WTC11 (cell line): Measurements from ENCODE around the gene TBRG4. TPM values are rescaled to one million over a fixed set of nuclear protein-coding genes. Genes with fewer than 3 reads are reported as not detected.

Experiments used
- ATAC-seq: fragments of 200-7000 bp; cut with Tn5 transposase; 2 replicates; pipeline ENCODE4 v1.10.0; 2021; ENCODE audit warnings: mild to moderate bottlenecking, moderate library complexity
- CTCF ChIA-PET: fragments of 300-600 bp; sonication (Branson Sonifier 250); formaldehyde crosslinking; loops from one replicate; lab custom pipeline; 2021; ENCODE audit warnings: antibody characterized with exemption; lab: Charles Lee
- POLR2A ChIA-PET: fragments of 350-600 bp; sonication (Branson Sonifier 250); formaldehyde crosslinking; loops from one replicate; lab custom pipeline; 2021; ENCODE audit warnings: antibody characterized with exemption; lab: Charles Lee
- DNase-seq: peaks from one replicate; pipeline ENCODE4 v3.0.0; 2021; ENCODE audit warnings: low spot score
- H3K27ac Mint-ChIP-seq: 2 replicates; pipeline ENCODE4 v1.8.0; 2021; ENCODE audit warnings: mixed read lengths
- H3K27me3 Mint-ChIP-seq: 2 replicates; pipeline ENCODE4 v1.8.0; 2021; ENCODE audit warnings: low read depth, mild to moderate bottlenecking, moderate library complexity, mixed read lengths
- H3K36me3 Mint-ChIP-seq: 2 replicates; pipeline ENCODE4 v1.8.0; 2021; ENCODE audit warnings: mixed read lengths
- H3K4me1 Mint-ChIP-seq: 2 replicates; pipeline ENCODE4 v1.8.0; 2022; ENCODE audit warnings: mixed read lengths
- H3K4me3 Mint-ChIP-seq: 2 replicates; pipeline ENCODE4 v1.8.0; 2021; ENCODE audit warnings: mild to moderate bottlenecking, moderate library complexity, mixed read lengths
- H3K9me3 Mint-ChIP-seq: 2 replicates; pipeline ENCODE4 v1.8.0; 2021; ENCODE audit warnings: mixed read lengths
- ATF1 ChIP-seq: sonication (generic); formaldehyde crosslinking; IDR thresholded peaks from 2 replicates; pipeline ENCODE4 v1.8.1; 2023; ENCODE audit warnings: mild to moderate bottlenecking, moderate library complexity, missing genetic modification reagents
- ATF2 ChIP-seq: sonication (generic); formaldehyde crosslinking; IDR thresholded peaks from 2 replicates; pipeline ENCODE4 v1.8.1; 2022; ENCODE audit warnings: low read depth, missing genetic modification reagents, borderline replicate concordance
- CDX4 ChIP-seq: fragments of 250-450 bp; sonication (Bioruptor Pico); IDR thresholded peaks from 2 replicates; pipeline ENCODE4 v1.9.0; 2021; ENCODE audit warnings: moderate library complexity, mild to moderate bottlenecking, inconsistent platforms, borderline replicate concordance
- CREB1 ChIP-seq: sonication (generic); formaldehyde crosslinking; IDR thresholded peaks from 2 replicates; pipeline ENCODE4 v1.8.0; 2023; ENCODE audit warnings: mild to moderate bottlenecking, missing genetic modification reagents
- CTCF ChIP-seq: fragments of 200-600 bp; IDR thresholded peaks from 2 replicates; pipeline ENCODE4 v1.8.0; 2022; ENCODE audit warnings: antibody characterized with exemption
- E2F1 ChIP-seq: sonication (generic); formaldehyde crosslinking; IDR thresholded peaks from 2 replicates; pipeline ENCODE4 v1.8.0; 2022; ENCODE audit warnings: mild to moderate bottlenecking, missing genetic modification reagents
- E2F5 ChIP-seq: sonication (generic); formaldehyde crosslinking; IDR thresholded peaks from 2 replicates; pipeline ENCODE4 v1.8.1; 2022; ENCODE audit warnings: mild to moderate bottlenecking, moderate library complexity, missing genetic modification reagents
- ESRRA ChIP-seq: sonication (generic); formaldehyde crosslinking; IDR thresholded peaks from 2 replicates; pipeline ENCODE4 v1.8.1; 2022; ENCODE audit warnings: mild to moderate bottlenecking, missing genetic modification reagents, borderline replicate concordance
- FOXP4 ChIP-seq: sonication (generic); formaldehyde crosslinking; IDR thresholded peaks from 2 replicates; pipeline ENCODE4 v1.8.0; 2022; ENCODE audit warnings: mild to moderate bottlenecking, missing genetic modification reagents
- GTF2I ChIP-seq: fragments of 250-450 bp; sonication (Bioruptor Pico); conservative IDR thresholded peaks from 2 replicates; pipeline ENCODE4 v1.4.0; 2021; ENCODE audit warnings: mild to moderate bottlenecking
- HMGA2 ChIP-seq: fragments of 250-450 bp; sonication (Bioruptor Pico); IDR thresholded peaks from 2 replicates; pipeline ENCODE4 v1.4.0; 2021; ENCODE audit warnings: mild to moderate bottlenecking, moderate library complexity
- MXD4 ChIP-seq: fragments of 250-450 bp; sonication (Bioruptor Pico); IDR thresholded peaks from 2 replicates; pipeline ENCODE4 v1.8.0; 2021; ENCODE audit warnings: mild to moderate bottlenecking, moderate library complexity, borderline replicate concordance
- NFYB ChIP-seq: sonication (generic); formaldehyde crosslinking; conservative IDR thresholded peaks from 2 replicates; pipeline ENCODE4 v1.8.0; 2022; ENCODE audit warnings: low read depth, missing genetic modification reagents
- NR2C2 ChIP-seq: sonication (generic); formaldehyde crosslinking; IDR thresholded peaks from 2 replicates; pipeline ENCODE4 v1.8.0; 2022; ENCODE audit warnings: mild to moderate bottlenecking, missing genetic modification reagents
- PREB ChIP-seq: sonication (generic); formaldehyde crosslinking; IDR thresholded peaks from 2 replicates; pipeline ENCODE4 v1.8.1; 2022; ENCODE audit warnings: mild to moderate bottlenecking, missing genetic modification reagents, moderate library complexity, borderline replicate concordance
- SMAD4 ChIP-seq: sonication (generic); formaldehyde crosslinking; IDR thresholded peaks from 2 replicates; pipeline ENCODE4 v1.8.0; 2022; ENCODE audit warnings: mild to moderate bottlenecking, missing genetic modification reagents
- STAT6 ChIP-seq: sonication (generic); formaldehyde crosslinking; conservative IDR thresholded peaks from 2 replicates; pipeline ENCODE4 v1.8.1; 2023; ENCODE audit warnings: mild to moderate bottlenecking, low read depth, missing genetic modification reagents, moderate library complexity
- ZNF138 ChIP-seq: sonication (generic); formaldehyde crosslinking; conservative IDR thresholded peaks from 2 replicates; pipeline ENCODE4 v1.8.1; 2022; ENCODE audit warnings: mild to moderate bottlenecking, moderate library complexity, missing genetic modification reagents
- ZNF317 ChIP-seq: sonication (generic); formaldehyde crosslinking; IDR thresholded peaks from 2 replicates; pipeline ENCODE4 v1.8.1; 2023; ENCODE audit warnings: low read depth, mild to moderate bottlenecking, moderate library complexity, missing genetic modification reagents, borderline replicate concordance
- ZNF396 ChIP-seq: fragments of 250-450 bp; sonication (Bioruptor Pico); IDR thresholded peaks from 2 replicates; pipeline ENCODE4 v1.8.0; 2021; ENCODE audit warnings: mild to moderate bottlenecking, moderate library complexity, borderline replicate concordance
- total RNA-seq: library from RNA; stranded (reverse); gene quantifications from 3 replicates; pipeline ENCODE4 v1.2.3, GENCODE V29; 2021

Gene TBRG4
- total RNA-seq, 1 experiment from 2014 or later = 167 TPM

GRCh38 chr7:45067582-45067981 lies 43.9 kb downstream of the TBRG4 start:
- H3K36me3 Mint-ChIP-seq = peaks cover 3% of the 10 kb centered on the region; the same call in 1 of the 2 replicates
- H3K4me1 Mint-ChIP-seq = no peaks in the 10 kb centered on the region
- no peaks in the 10 kb centered on the region for H3K9me3 Mint-ChIP-seq
- CTCF ChIA-PET = no interaction called here
- POLR2A ChIA-PET = no interaction called here
- no peak for DNase-seq
- no peak overlapping the region for H3K27ac Mint-ChIP-seq
- H3K27me3 Mint-ChIP-seq = no peaks in the 10 kb centered on the region
- no peak overlapping the region for H3K4me3 Mint-ChIP-seq
- no peak for ATAC-seq
- no peak for TF ChIP-seq PREB
- no peak for TF ChIP-seq SMAD4 (CRISPR knock-in tag)
- TF ChIP-seq CTCF = no peak
- TF ChIP-seq GTF2I (CRISPR knock-in tag) = no peak
- TF ChIP-seq ESRRA (CRISPR knock-in tag) = no peak
- TF ChIP-seq ZNF138 (CRISPR knock-in tag) = no peak
- no peak for TF ChIP-seq FOXP4 (CRISPR knock-in tag)
- TF ChIP-seq ATF1 (CRISPR knock-in tag) = no peak
- TF ChIP-seq HMGA2 (CRISPR knock-in tag) = no peak
- no peak for TF ChIP-seq E2F1 (CRISPR knock-in tag)
- TF ChIP-seq STAT6 (CRISPR knock-in tag) = no peak
- TF ChIP-seq, all 79 proteins: peak for 0

GRCh38 chr7:45066409-45066808 lies 45.1 kb downstream of the TBRG4 start:
- Mint-ChIP-seq H3K4me1 (no peaks in the 10 kb centered on the region), H3K27ac (no peak overlapping the region), H3K9me3 (no peaks in the 10 kb centered on the region), H3K36me3 (peaks cover 3% of the 10 kb centered on the region; the same call in 1 of the 2 replicates), H3K27me3 (no peaks in the 10 kb centered on the region), H3K4me3 (no peak overlapping the region)
- ChIA-PET CTCF (interaction anchor here (0.6 kb wide), 1 partner anchor 93 kb away, joined by 3 read pairs; no protein-coding TSS in a partner anchor), POLR2A (no interaction called here)
- ATAC-seq (no peak), DNase-seq (no peak)
- no peak for TF ChIP-seq ZNF317 (CRISPR knock-in tag)
- no peak for TF ChIP-seq STAT6 (CRISPR knock-in tag)
- no peak for TF ChIP-seq ZNF396 (CRISPR knock-in tag)
- TF ChIP-seq CREB1 (CRISPR knock-in tag) = no peak
- TF ChIP-seq CDX4 (CRISPR knock-in tag) = no peak
- no peak for TF ChIP-seq NFYB (CRISPR knock-in tag)
- no peak for TF ChIP-seq E2F5 (CRISPR knock-in tag)
- no peak for TF ChIP-seq ATF2 (CRISPR knock-in tag)
- TF ChIP-seq NR2C2 (CRISPR knock-in tag) = no peak
- no peak for TF ChIP-seq MXD4
